ENCODE measurements around the gene ABI2. TPM values are rescaled to one million over a fixed set of nuclear protein-coding genes. Genes with fewer than 3 reads are reported as not detected.
A peak's percentile ranks its signal among the peaks of the same experiment; 100 is the strongest.

Gene ABI2
- total and polyA plus RNA-seq, 2 donors from 2014 or later, result 26.7 to 66.6 TPM

DNA sequence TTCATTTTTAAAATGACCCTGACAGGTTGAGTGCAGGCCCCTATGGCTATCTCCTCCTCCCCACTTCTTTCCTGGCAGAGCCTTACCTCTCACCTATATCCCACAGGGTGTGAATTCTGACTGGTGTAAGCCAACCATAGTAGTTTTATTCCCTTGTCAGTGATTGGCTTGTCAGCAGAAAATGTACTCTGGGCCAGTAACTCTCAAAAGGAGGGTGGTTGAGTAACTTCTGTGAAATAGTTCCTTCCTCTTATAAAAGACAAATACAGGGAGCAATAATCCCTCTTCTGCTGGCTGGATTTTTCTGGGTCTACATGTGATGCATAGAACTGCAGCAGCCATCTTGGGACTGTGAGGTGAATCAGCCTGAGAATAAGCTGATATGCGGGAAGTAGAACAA is 123.5 kb downstream of the ABI2 start:
- DNase-seq (no peak), FAIRE-seq (no peak)
- Histone ChIP-seq H3K9ac (ENCODE audit: low read length in 3 of 3) (no peak overlapping the region), H3K4me1 (ENCODE audit: control insufficient read depth in 2 of 3, insufficient read depth in 2 of 3, low read depth in 1 of 3, low read length in 3 of 3) (peaks cover 0 to 8% (median 0%) of the 10 kb centered on the region in 3 donors), H3K27ac (ENCODE audit: low read depth in 2 of 2, low read length in 2 of 2) (no peak overlapping the region), H3K4me3 (ENCODE audit: low read length in 3 of 3) (no peak overlapping the region), H3K36me3 (ENCODE audit: control insufficient read depth in 2 of 3, insufficient read depth in 3 of 3, low read length in 3 of 3) (peaks cover 0 to 19% (median 4%) of the 10 kb centered on the region in 3 donors), H3K9me3 (ENCODE audit: control insufficient read depth in 2 of 3, insufficient read depth in 1 of 3, low read length in 3 of 3) (no peaks in the 10 kb centered on the region), H3K27me3 (ENCODE audit: control insufficient read depth, insufficient read depth, low read length) (no peaks in the 10 kb centered on the region)
- intact Hi-C loops (cut with DNase I), result no loop called here
- no peak for TF ChIP-seq CTCF (IDR thresholded peaks at IDR 0.05; ENCODE audit: borderline replicate concordance, extremely low read depth, insufficient read depth)

DNA sequence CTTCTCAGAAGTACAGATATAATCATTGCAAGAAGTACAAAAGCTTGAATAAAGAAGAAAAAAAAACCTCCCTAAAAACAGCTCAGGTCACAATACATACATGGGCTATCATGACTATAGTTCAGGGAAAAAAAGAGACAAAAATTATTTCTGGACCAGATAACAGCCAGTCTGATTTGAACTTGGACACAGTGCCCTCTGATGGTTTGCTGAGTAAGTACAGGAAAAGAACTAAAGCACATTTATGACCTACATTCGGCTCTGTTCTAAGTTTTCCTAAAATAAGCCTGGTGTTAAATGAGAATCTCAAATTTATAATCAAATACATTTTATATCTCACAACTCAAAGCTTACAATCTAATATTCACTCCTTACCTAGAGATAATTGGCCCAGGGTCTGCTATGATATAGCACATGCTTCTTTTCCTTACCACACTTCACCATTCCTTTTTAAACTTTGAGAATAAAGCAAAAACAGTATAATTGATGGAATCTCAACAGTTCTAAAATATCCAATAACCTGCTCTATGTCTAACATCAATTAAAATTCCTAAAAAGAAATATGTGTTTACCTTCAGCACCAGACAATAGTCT is 125.8 kb downstream of the ABI2 start:
- H3K9me3 ChIP-seq (ENCODE audit: control insufficient read depth in 2 of 3, insufficient read depth in 1 of 3, low read length in 3 of 3), result no peaks in the 10 kb centered on the region
- H3K9ac ChIP-seq (ENCODE audit: low read length in 3 of 3), result no peak overlapping the region
- H3K4me3 ChIP-seq (ENCODE audit: low read length in 3 of 3), result no peak overlapping the region
- peaks cover 0 to 8% (median 0%) of the 10 kb centered on the region in 3 donors for H3K4me1 ChIP-seq (ENCODE audit: control insufficient read depth in 2 of 3, insufficient read depth in 2 of 3, low read depth in 1 of 3, low read length in 3 of 3)
- H3K27me3 ChIP-seq (ENCODE audit: control insufficient read depth, insufficient read depth, low read length), result no peaks in the 10 kb centered on the region
- DNase-seq (peak in 3 of 5 donors; percentile 10 to 71 (median 68)), FAIRE-seq (peak; percentile 97)
- intact Hi-C loops (cut with DNase I), result no loop called here
- TF ChIP-seq CTCF (IDR thresholded peaks at IDR 0.05; ENCODE audit: borderline replicate concordance, extremely low read depth, insufficient read depth), result peak; percentile 76
- peaks cover 0 to 12% (median 4%) of the 10 kb centered on the region in 3 donors for H3K36me3 ChIP-seq (ENCODE audit: control insufficient read depth in 2 of 3, insufficient read depth in 3 of 3, low read length in 3 of 3)
- no peak overlapping the region for H3K27ac ChIP-seq (ENCODE audit: low read depth in 2 of 2, low read length in 2 of 2)

GRCh38 chr2:203455209-203455608 is 127.0 kb downstream of the ABI2 start:
- FAIRE-seq, result no peak

More at GRCh38 chr2:203455209-203455608, 127.0 kb downstream of the ABI2 start:
- Histone ChIP-seq H3K4me3 (ENCODE audit: low read length in 3 of 3) (no peak overlapping the region), H3K4me1 (ENCODE audit: control insufficient read depth in 2 of 3, insufficient read depth in 2 of 3, low read depth in 1 of 3, low read length in 3 of 3) (peaks cover 0 to 8% (median 0%) of the 10 kb centered on the region in 3 donors), H3K27ac (ENCODE audit: low read depth in 2 of 2, low read length in 2 of 2) (no peak overlapping the region), H3K36me3 (ENCODE audit: control insufficient read depth in 2 of 3, insufficient read depth in 3 of 3, low read length in 3 of 3) (peaks cover 0 to 10% (median 4%) of the 10 kb centered on the region in 3 donors), H3K9ac (ENCODE audit: low read length in 3 of 3) (no peak overlapping the region), H3K9me3 (ENCODE audit: control insufficient read depth in 2 of 3, insufficient read depth in 1 of 3, low read length in 3 of 3) (no peaks in the 10 kb centered on the region), H3K27me3 (ENCODE audit: control insufficient read depth, insufficient read depth, low read length) (no peaks in the 10 kb centered on the region)
- DNase-seq, result no peak
- intact Hi-C loops (cut with DNase I), result no loop called here
- no peak for TF ChIP-seq CTCF (IDR thresholded peaks at IDR 0.05; ENCODE audit: borderline replicate concordance, extremely low read depth, insufficient read depth)

Data from kidney (tissue), 14 donors.